ENCODE data around the gene NFKBIL1. TPM values are rescaled to one million over a fixed set of nuclear protein-coding genes. Genes with fewer than 3 reads are reported as not detected.

The NFKBIL1 gene
- total and polyA plus RNA-seq, 10 of the 15 experiments (the other 5 are each of a cell fraction or from before 2014, with no cell fraction given) = 0.19 to 15.1 (median 7.0) TPM

GRCh38 chr6:31559606-31559957 lies 12.2 kb downstream of the NFKBIL1 start:
- WGBS (ENCODE audit: insufficient coverage, insufficient replicate concordance, low lambda C conversion rate, missing lambda C conversion rate) = 0% methylated on average over 4 of the region's 4 CpGs
- ATAC-seq (peak; percentile 7), DNase-seq (ENCODE audit: low read depth, low spot score) (no peak), FAIRE-seq (no peak)
- Histone ChIP-seq H3K27me3 (replicated peaks in 1 of 2; ENCODE audit: control insufficient read depth in 2 of 2, insufficient read depth in 2 of 2, low read length in 1 of 2) (no peaks in the 10 kb centered on the region), H3K4me3 (peak overlapping the region; percentile 55), H3K9ac (ENCODE audit: control insufficient read depth, insufficient read depth, low read length) (peak overlapping the region; percentile 84), H3K4me2 (ENCODE audit: control insufficient read depth, insufficient read depth) (peak overlapping the region; percentile 94), H3K27ac (ENCODE audit: control insufficient read depth, insufficient read depth) (peak overlapping the region; percentile 99), H3K9me3 (replicated peaks; ENCODE audit: control insufficient read depth, insufficient read depth, low read length) (no peaks in the 10 kb centered on the region), H3K36me3 (ENCODE audit: control insufficient read depth in 2 of 2, insufficient read depth in 2 of 2, low read length in 1 of 2) (peaks cover 0 to 8% of the 10 kb centered on the region in 2 experiments; a peak in 2 of 4 replicates), H3K79me2 (ENCODE audit: control insufficient read depth, insufficient read depth, low read length) (peaks cover 16% of the 10 kb centered on the region), H3K4me1 (ENCODE audit: control insufficient read depth, insufficient read depth, low read length) (peaks cover 74% of the 10 kb centered on the region), H2AFZ (ENCODE audit: control insufficient read depth, low read depth, low read length) (no peak overlapping the region), H4K20me1 (ENCODE audit: control insufficient read depth, insufficient read depth) (no peaks in the 10 kb centered on the region)
- no TSS peak for BruUV-seq (replicated peaks)
- intact Hi-C loops (cut with micrococcal nuclease; ENCODE audit: unreplicated experiment) (loop anchor here (2.0 kb wide), 1 partner anchor 21 kb away; no protein-coding TSS in a partner anchor), in situ Hi-C loops (cut with MboI) (loop anchor here (25.0 kb wide), 2 partner anchors 1053 to 1403 kb away; partner anchors contain the start of genes BRD2 and HLA-DMA)
- TF ChIP-seq, protein P1, sequence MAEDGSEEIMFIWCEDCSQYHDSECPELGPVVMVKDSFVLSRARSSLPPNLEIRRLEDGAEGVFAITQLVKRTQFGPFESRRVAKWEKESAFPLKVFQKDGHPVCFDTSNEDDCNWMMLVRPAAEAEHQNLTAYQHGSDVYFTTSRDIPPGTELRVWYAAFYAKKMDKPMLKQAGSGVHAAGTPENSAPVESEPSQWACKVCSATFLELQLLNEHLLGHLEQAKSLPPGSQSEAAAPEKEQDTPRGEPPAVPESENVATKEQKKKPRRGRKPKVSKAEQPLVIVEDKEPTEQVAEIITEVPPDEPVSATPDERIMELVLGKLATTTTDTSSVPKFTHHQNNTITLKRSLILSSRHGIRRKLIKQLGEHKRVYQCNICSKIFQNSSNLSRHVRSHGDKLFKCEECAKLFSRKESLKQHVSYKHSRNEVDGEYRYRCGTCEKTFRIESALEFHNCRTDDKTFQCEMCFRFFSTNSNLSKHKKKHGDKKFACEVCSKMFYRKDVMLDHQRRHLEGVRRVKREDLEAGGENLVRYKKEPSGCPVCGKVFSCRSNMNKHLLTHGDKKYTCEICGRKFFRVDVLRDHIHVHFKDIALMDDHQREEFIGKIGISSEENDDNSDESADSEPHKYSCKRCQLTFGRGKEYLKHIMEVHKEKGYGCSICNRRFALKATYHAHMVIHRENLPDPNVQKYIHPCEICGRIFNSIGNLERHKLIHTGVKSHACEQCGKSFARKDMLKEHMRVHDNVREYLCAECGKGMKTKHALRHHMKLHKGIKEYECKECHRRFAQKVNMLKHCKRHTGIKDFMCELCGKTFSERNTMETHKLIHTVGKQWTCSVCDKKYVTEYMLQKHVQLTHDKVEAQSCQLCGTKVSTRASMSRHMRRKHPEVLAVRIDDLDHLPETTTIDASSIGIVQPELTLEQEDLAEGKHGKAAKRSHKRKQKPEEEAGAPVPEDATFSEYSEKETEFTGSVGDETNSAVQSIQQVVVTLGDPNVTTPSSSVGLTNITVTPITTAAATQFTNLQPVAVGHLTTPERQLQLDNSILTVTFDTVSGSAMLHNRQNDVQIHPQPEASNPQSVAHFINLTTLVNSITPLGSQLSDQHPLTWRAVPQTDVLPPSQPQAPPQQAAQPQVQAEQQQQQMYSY (CRISPR knock-in tag; IDR thresholded peaks at IDR 0.05) = no peak
- TF ChIP-seq SMAD1 (IDR thresholded peaks at IDR 0.05; ENCODE audit: low read depth, partially characterized antibody) (no peak), RB1 (IDR thresholded peaks at IDR 0.05; ENCODE audit: borderline replicate concordance) (0 out of 2 replicates have a peak, but pooled peaks have one; percentile 16), FOXK2 (IDR thresholded peaks at IDR 0.05) (no peak), TCF7 (IDR thresholded peaks at IDR 0.05; ENCODE audit: borderline replicate concordance) (no peak), POU2F2 (IDR thresholded peaks at IDR 0.05; ENCODE audit: borderline replicate concordance, low read depth, low read length) (no peak), POLR2A (IDR thresholded peaks at IDR 0.05; ENCODE audit: low read depth, low read length) (peak; percentile 33; the same call in 1 of the 2 replicates), JUND (IDR thresholded peaks at IDR 0.05; ENCODE audit: low read depth, low read length) (no peak), MEF2A (IDR thresholded peaks at IDR 0.05; ENCODE audit: insufficient read depth, low read depth, low read length) (no peak), RBBP5 (conservative IDR thresholded peaks at IDR 0.05) (no peak)
- SMC1A ChIA-PET (ENCODE audit: uncharacterized antibody, unreplicated experiment) = interaction anchor here (0.9 to 34.7 kb wide), 6 partner anchors 8 to 64 kb away, joined by 3 to 1989 read pairs (median 6); partner anchors contain the start of genes ATP6V1G2, LST1, LTA and LTB
- CTCF ChIA-PET = interaction anchor here (0.7 to 34.8 kb wide), 5 partner anchors 9 to 28 kb away, joined by 4 to 2098 read pairs (median 27); partner anchors contain the start of genes LST1, LTA, LTB and NCR3
- POLR2A ChIA-PET = interaction anchor here (1.0 to 9.1 kb wide), 8 partner anchors 10 to 57 kb away, joined by 3 to 255 read pairs (median 8); partner anchors contain the start of genes DDX39B, LTB, NCR3 and NFKBIL1
- RAD21 ChIA-PET (ENCODE audit: unreplicated experiment) = interaction anchor here (0.6 to 15.9 kb wide), 5 partner anchors 10 to 36 kb away, joined by 4 to 620 read pairs (median 62); partner anchors contain the start of genes ATP6V1G2, DDX39B, LST1 and LTA
